Neutrophil (primary cell): ENCODE results near the gene CCDC71.

Experiments used
- H3K27ac ChIP-seq: fragments of 200-600 bp; sonication (generic); 2 replicates; pipeline ENCODE4 v1.5.1; 2016; ENCODE audit warnings: mild to moderate bottlenecking, moderate library complexity
- H3K27me3 ChIP-seq: fragments of 200-600 bp; sonication (generic); 2 replicates; pipeline ENCODE4 v1.6.0; 2016; ENCODE audit warnings: mild to moderate bottlenecking
- H3K36me3 ChIP-seq: fragments of 200-600 bp; sonication (generic); 2 replicates; pipeline ENCODE4 v1.5.1; 2017
- H3K4me1 ChIP-seq, 2 experiments: fragments of 200-600 bp in 1 of 2; sonication (generic) in 1 of 2; 1 replicate in 1 of 2; 2 replicates in 1 of 2; pipeline versions ENCODE4 v1.5.1 to v1.6.1; 2013 to 2016; ENCODE audit warnings: low read depth in 1 of 2, low read length in 1 of 2, mild to moderate bottlenecking in 1 of 2, moderate library complexity in 1 of 2; ENCODE audit not compliant: control insufficient read depth in 1 of 2, insufficient read depth in 1 of 2
- H3K4me3 ChIP-seq, 2 experiments: fragments of 200-600 bp in 1 of 2; sonication (generic) in 1 of 2; 1 replicate in 1 of 2; 2 replicates in 1 of 2; pipeline ENCODE4 v1.5.1; 2013 to 2016; ENCODE audit warnings: low read depth in 1 of 2, low read length in 1 of 2, mild to moderate bottlenecking in 1 of 2, moderate library complexity in 1 of 2
- H3K9me3 ChIP-seq: fragments of 200-600 bp; sonication (generic); 2 replicates; pipeline ENCODE4 v1.5.1; 2016
- CTCF ChIP-seq: fragments of 200-600 bp; sonication (generic); IDR thresholded peaks from 2 replicates; pipeline ENCODE4 v1.5.1; 2016; ENCODE audit warnings: antibody characterized with exemption

The CCDC71 gene

GRCh38 chr3:49173792-49174170 is 7.7 kb upstream of the CCDC71 start:
- Histone ChIP-seq H3K27me3 (peaks cover 2% of the 10 kb centered on the region), H3K4me3 (no peak overlapping the region), H3K27ac (no peak overlapping the region), H3K36me3 (no peaks in the 10 kb centered on the region), H3K9me3 (no peaks in the 10 kb centered on the region), H3K4me1 (peaks cover 8 to 10% of the 10 kb centered on the region in 2 experiments)
- no peak for TF ChIP-seq CTCF

GRCh38 chr3:49173116-49173791 is 7.1 kb upstream of the CCDC71 start:
- no peak for TF ChIP-seq CTCF
- H3K27ac ChIP-seq: no peak overlapping the region
- no peaks in the 10 kb centered on the region for H3K9me3 ChIP-seq
- H3K27me3 ChIP-seq: peaks cover 6% of the 10 kb centered on the region
- H3K36me3 ChIP-seq: no peaks in the 10 kb centered on the region
- H3K4me1 ChIP-seq: peaks cover 8 to 10% of the 10 kb centered on the region in 2 experiments
- no peak overlapping the region for H3K4me3 ChIP-seq

- Histone ChIP-seq H3K27ac (peak overlapping the region; percentile 25), H3K9me3 (no peaks in the 10 kb centered on the region), H3K36me3 (no peaks in the 10 kb centered on the region), H3K4me1 (peaks cover 8 to 10% of the 10 kb centered on the region in 2 experiments), H3K27me3 (peaks cover 6% of the 10 kb centered on the region), H3K4me3 (peak overlapping the region in 1 of 2 experiments; percentile 84)
- no peak for TF ChIP-seq CTCF
These were observed 6.5 kb upstream of the CCDC71 start for GRCh38 chr3:49172551-49173041.

GRCh38 chr3:49171775-49172500 is 5.8 kb upstream of the CCDC71 start:
- Histone ChIP-seq H3K27me3 (peaks cover 6% of the 10 kb centered on the region), H3K9me3 (no peaks in the 10 kb centered on the region), H3K4me3 (peak overlapping the region; percentile 70 to 84), H3K27ac (peak overlapping the region; percentile 68), H3K36me3 (no peaks in the 10 kb centered on the region), H3K4me1 (peaks cover 8 to 10% of the 10 kb centered on the region in 2 experiments)
- no peak for TF ChIP-seq CTCF

- TF ChIP-seq CTCF: peak; percentile 91
- Histone ChIP-seq H3K27me3 (peaks cover 6% of the 10 kb centered on the region), H3K27ac (peak within 1 kb of the TSS; percentile 68), H3K9me3 (no peaks in the 10 kb centered on the region), H3K4me3 (peak within 1 kb of the TSS; percentile 70 to 84), H3K36me3 (no peaks in the 10 kb centered on the region), H3K4me1 (peaks cover 13 to 15% of the 10 kb centered on the region in 2 experiments)
These were observed 5.1 kb upstream of the CCDC71 start, which contains the start of gene KLHDC8B for GRCh38 chr3:49171119-49171774. Gene KLHDC8B, plus strand, starts transcription at chr3:49171598. Its CDS starts 1,172 bp downstream, at chr3:49172770.
